ENCODE measurements around the gene ZC3H4.

ZC3H4 gene

DNA sequence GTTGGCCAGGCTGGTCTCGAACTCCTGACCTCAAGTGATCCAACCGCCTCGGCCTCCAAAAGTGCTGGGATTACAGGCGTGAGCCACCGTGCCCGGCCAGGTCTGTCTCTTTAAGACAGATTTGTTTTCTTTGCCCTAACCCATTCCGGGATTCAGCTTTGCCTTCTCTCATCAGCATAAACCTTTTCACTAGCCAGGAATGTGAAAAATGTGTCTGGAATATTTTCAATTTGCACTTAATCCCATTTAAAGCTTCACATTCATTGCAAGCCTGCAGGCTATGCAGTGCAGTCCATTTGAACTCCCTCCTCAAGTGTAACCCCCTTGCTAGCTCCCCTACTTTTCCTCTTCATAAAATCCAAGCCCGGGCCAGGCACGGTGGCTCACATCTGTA is 64.3 kb downstream of the ZC3H4 start:
- no peak for DNase-seq (ENCODE audit: low read depth in 2 of 2, low spot score in 1 of 2)

DNA sequence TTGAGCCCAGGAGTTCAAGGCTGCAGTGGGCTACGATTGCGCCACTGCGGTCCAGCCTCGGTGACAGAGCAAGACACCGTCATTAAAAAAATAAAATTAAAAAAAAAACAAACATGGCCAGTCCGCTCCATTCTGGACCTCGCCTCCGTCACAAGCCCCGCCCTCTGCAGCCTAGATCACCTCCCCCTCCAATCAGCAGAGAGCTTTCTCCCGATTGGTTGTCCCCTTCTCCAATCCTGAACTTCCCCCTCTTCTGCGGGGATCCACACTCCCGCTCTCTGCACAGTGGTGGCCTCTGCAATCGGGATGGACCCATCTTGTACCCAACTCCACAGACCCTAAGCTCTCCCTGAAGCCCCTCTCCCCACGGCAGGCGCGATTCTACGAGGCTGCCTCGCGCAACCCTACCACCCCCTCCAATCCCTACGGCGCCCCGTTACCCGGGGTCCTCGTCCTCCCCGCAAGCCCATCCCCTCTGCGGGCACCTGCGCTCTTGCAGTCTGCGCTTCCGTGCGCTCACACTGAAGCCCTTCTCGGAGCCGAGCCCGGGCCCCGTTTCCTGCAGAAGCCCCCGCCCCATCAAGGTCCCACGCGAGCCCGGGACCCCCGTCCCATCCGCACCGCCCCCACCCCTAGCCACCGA is 65.7 kb downstream of the ZC3H4 start:
- peak; percentile 11 to 24 for DNase-seq (ENCODE audit: low read depth in 2 of 2, low spot score in 1 of 2)

DNA sequence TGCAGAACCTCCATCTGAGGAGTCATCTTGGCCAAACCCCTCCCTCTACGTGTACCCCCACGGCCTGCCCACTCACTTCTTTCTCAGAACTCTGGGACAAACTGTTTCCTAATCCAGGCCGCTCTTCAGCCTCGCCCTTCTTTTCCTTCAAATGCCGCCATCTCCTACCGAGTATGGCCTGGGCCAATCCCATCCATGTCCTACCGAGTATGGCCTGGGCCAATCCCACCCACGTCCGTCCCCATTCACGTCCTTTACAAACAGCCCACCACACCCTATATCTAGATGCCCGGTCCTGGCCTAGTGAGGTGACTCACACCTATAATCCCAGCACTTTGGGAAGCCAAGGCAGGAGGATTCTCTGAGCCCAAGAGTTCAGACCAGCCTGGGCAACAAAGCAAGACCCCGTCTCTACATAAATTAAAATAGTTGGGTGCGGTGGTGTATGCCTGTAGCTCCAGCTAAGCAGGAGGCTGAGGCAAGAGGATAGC is 66.3 kb downstream of the ZC3H4 start:
- DNase-seq (ENCODE audit: low read depth in 2 of 2, low spot score in 1 of 2): no peak

DNA sequence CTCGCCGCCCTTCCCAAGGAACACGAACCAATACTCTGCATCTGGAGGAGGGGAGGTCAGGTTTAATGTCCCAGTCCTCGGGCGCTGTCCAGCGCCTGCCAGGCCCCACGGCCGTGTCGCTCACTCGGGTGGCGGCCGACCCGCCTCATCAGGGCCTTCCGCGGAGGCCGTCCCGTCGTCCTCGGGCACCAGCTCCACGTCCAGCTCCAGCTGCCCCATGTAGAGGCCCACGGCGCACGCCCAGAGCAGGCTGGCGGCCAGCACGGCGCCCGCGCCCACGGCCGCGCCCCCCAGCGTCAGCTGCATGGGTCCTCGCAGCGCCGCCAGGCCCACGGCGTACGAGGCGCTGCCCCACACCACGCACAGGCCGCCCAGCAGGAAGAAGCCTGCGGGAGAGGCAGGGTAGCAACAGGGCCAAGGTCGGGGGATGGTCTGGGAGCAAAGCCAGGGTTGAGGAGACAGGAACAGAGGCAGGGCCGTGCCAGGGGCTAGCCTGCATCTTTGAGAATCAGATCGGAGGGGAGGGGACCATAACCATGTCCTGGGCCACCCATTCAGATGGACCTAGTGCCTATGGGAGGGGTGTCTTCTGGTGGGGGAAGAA is 67.6 kb downstream of the ZC3H4 start:
- no peak for DNase-seq (ENCODE audit: low read depth in 2 of 2, low spot score in 1 of 2)

DNA sequence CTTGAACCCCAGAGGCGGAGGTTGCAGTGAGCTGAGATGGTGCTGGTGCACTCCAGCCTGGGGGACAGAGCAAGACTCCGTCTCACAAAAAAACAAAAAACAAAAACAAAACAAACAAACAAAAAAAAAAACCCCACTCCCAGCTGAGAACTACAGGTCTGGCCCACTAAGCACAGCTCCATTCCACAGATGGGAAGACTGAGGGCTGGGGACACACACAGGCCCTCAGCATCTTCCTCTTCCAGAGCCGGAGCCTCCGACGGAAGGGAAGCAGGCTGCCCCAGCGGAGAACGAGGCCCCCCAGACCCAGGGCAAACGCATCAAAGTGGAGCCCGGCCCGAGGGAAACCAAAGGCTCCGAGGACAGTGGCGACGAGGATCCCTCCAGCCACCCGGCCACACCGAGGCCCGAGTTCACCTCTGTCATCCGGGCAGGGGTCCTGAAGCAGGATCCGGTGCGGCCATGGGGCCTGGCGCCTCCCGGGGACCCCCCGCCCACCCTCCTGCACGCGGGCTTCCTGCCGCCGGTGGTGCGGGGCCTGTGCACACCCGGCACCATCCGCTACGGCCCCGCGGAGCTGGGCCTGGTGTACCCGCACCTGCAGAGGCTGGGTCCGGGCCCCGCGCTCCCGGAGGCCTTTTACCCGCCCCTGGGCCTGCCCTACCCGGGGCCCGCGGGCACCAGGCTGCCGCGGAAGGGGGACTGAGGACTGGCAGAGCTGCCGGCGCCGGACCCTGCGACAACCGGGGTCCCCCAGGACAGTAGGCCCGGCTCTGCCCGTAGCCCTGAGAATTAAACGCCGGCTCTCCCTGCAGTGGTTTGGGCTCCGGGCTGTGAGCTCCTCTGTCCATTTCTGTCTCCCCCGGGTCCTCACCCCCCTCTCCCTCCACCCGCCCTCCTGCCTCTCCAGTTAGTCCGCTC is 68.4 kb downstream of the ZC3H4 start:
- no peak for DNase-seq (ENCODE audit: low read depth in 2 of 2, low spot score in 1 of 2)

DNA sequence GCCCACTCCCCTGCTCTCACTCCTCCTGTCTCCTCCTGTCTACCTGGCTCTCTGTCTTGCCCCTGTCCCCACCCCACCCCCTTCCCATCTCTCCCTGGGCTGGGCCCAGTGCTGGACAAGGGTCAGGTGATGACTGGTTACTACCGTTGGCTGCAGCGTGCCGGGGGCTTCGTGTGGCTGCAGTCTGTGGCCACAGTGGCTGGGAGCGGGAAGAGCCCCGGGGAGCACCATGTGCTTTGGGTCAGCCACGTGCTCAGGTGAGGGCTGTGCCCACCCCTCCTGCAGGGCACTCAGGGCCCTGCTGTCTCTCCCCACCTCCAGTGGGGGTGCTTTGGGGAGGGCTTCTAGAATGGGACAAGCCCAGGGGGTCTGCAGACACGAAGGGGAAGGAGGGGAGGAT is 72.7 kb downstream of the ZC3H4 start:
- DNase-seq (ENCODE audit: low read depth in 2 of 2, low spot score in 1 of 2): no peak

DNA sequence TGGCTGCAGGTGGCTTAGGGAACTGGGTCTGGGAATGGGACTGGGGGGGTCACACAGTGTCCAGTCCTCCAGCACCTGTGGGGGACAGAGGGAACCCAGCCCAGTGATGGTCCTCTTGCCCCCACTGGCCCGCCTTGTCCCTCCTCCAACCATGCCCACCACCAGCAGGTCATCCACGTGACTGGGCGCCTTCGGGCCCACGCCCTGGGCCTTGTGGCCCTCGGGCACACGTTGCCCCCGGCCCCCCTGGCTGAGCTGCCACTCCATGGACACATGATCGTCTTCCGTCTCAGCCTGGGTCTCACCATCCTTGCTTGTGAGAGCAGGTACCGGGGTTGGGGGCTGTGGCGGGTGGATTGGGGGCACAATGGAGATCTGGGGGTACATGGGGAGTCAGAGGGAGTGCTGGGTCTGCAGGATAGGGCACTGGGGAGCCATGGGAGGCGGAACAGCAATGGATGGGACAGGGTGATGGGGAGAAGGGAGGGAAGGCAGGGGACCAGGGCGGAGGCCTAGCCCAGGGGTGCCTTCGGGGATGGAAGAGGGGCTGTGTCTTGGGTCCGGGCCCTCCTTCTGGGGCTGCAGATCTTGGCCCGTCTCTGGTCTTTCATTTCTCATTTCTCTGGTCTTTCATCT is 74.2 kb downstream of the ZC3H4 start:
- no peak for DNase-seq (ENCODE audit: low read depth in 2 of 2, low spot score in 1 of 2)

DNA sequence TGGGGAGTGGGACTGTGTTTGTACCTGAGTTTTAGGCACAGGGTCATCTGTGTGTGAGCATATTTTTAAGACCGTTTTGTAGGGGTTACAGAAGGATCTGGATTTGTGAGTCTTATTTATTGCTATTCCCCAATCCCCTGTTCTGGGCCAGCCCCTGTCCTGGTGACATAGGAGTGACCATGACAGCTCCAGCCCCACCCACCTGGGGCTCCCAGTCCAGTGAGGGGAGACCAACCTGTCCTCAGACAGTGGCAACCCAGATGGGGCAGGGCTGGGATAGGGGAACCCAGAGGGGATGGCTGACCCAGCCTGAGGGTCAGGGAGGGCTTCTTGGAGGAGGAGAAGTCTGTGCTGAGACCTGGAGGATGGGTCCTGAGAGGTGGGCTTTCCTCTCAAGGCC is 75.8 kb downstream of the ZC3H4 start:
- DNase-seq (ENCODE audit: low read depth in 2 of 2, low spot score in 1 of 2): no peak

DNA sequence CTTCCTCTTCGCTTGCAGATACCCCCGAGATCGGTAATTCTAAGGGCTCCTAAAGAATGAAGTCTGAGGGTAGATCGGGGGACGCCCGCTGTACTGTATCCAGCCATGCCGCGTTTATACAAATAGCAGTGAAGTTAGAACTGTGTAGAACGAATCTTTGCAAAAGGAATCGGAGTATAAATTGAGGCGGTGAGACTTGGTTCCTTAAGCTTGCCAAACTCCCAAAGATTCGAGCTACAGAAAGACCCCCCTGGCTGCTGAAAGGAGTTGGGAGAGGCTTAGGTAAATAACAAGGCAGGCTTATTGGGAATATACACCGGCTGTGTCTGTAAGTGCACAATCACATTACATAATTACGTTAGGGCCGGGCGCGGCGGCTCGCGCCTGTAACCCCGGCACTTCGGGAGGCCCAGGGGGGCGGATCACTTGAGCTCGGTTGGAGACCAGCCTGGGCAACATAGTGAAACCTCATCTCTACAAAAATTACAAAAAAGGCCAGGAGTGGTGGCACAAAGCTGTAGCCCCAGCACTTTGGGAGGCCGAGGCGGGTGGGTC is 77.4 kb downstream of the ZC3H4 start:
- DNase-seq (ENCODE audit: low read depth in 2 of 2, low spot score in 1 of 2): no peak

DNA sequence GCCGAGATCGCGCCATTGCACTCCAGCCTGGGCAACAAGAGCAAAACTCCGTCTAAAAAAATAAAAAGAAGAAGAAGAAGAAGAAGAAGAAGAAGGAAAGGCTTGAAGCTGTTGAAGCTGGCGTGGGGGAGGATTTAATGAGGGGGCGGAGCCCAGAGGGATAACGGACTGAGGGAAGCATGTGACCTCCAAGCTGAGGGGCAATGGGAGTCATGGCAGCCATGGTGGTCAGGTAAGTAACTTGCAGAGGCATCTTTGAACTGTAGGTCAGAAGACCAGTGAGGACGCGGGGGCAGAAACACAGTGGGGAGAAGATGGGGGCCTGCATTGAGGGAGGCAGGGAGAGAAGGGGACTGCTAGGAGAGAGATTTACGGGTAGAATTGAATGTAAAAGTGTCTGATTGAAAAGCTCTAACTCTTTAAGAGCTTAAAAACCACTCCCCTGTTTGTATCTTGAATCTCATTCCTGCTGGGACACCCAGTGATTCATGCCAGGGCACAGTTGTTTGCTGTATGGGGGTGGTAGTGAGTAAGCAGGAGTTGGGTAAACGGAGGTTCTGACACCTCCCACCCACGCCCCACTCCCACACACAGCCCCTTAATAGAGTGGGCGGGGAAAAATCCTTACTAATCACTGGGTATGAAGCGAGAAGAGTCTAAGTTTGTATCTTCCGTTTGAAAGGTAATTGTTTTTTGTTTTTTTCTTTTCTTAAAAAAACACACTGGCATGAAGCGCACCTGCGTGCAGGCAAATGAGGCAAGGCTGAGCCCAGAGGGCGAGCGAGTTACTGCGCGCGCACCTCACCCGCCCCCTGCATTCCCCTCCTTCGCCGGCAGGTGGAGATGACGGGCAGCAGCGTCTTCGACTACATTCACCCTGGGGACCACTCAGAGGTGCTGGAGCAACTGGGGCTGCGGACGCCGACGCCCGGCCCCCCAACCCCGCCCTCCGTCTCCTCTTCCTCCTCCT is 78.2 kb downstream of the ZC3H4 start:
- DNase-seq (ENCODE audit: low read depth in 2 of 2, low spot score in 1 of 2): peak; percentile 88 to 91

DNA sequence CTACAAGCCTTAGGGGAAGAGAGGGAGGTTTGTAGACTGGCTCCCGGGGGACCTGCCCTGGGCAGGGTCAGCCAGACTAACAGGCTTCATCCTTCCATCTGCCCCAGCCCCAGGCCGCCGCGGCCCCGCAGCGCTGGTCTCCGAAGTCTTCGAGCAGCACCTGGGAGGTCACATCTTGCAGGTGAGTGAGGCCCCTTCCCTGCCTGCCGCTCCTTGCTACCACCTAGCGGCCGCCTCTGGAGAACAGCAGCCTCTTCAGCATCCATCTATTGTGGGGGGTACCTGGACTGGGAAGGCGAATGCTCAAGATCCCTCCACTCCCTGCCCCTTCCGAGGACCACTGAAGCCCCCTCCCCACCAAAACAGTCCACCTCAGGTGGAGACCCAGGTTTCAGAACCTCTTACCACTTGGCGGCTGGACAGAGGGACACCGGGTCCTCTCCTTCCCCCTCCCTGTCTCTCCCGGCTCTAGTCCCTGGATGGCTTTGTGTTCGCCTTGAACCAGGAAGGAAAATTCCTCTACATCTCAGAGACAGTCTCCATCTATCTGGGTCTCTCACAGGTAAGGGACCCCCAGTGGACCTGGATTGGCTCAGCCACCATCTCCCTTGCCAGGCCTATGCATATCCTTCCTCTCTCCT is 81.3 kb downstream of the ZC3H4 start:
- peak; percentile 28 to 50 for DNase-seq (ENCODE audit: low read depth in 2 of 2, low spot score in 1 of 2)

DNA sequence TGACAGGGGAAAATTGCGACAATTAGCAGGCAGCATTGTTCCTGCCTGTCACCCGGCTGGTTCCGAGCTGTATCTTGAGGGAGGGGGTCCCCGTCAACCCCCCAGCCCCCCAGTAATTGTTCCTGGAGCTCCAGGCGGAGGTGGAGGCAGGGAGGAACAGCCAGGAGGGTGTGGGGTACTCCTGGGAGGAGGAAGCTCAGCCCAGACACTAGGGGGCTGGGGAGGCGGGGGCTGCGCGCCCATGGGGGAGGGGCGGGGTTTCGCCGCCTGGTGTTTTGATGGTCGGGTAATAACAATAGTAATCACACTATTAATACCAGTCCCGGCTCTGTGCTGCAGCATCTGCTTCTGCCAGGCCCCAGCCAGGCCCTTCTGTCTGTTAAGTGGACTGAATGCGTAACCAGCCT is 85.4 kb downstream of the ZC3H4 start:
- no peak for DNase-seq (ENCODE audit: low read depth in 2 of 2, low spot score in 1 of 2)

DNA sequence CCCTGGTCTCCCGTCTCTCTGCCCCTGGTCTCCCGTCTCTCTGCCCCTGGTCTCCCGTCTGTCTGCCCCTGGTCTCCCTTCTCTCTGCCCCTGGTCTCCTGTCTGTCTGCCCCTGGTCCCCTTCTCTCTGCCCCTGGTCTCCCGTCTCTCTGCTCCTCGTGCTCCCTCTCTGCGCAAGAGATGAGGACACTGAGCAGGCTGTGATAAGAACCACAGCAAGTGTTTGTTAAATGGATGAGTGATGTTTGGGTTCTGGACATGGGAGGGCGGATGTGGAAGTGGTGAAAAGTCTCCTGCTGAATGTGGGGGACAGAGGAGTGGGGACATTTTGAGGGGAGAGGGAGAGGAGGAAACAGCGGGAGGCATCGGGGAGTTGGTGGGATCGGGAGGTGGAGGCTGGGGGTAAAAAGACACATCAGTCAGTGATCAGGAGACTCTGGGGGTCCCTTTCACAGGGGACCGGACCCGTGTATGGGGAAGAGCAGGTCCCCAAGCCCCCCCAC is 85.9 kb downstream of the ZC3H4 start:
- no peak for DNase-seq (ENCODE audit: low read depth in 2 of 2, low spot score in 1 of 2)

DNA sequence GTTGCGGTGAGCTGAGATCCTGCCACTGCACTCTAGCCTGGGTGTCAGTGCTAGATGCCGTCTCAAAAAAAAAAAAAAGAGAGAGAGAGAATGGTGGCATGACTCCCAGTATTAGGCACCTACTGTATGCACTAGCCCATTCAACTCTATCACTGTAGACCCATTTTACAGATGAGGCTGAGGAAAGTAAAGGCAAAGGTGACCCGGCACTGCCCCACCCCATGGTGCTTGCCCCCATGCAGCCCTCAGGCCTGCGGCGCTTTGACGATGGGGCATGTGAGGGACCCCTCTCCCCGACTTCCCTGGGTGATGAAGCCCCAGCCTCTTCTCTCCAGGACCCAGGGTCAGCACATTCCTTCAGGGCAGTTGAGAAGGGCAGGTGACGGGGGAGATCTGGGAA is 86.7 kb downstream of the ZC3H4 start:
- DNase-seq (ENCODE audit: low read depth in 2 of 2, low spot score in 1 of 2): no peak

DNA sequence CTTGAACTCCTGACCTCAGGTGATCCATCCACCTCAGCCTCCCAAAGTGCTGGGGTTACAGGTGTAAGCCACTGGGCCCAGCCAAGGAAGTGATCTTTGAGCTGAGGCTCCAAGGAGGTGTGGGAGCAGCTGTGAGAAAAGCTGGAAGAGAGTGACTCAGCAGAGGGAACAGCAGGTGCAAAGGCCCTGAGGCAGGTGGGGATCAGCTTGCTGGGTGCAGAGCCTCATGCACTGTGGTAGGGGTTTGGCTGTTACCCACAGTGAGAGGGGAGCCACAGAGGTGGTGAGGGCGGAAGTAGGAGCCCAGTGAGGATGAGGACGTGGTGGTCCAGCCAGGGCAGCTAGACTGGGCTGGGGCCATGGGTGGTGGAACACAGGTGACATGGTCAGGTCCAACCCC is 87.4 kb downstream of the ZC3H4 start:
- no peak for DNase-seq (ENCODE audit: low read depth in 2 of 2, low spot score in 1 of 2)

DNA sequence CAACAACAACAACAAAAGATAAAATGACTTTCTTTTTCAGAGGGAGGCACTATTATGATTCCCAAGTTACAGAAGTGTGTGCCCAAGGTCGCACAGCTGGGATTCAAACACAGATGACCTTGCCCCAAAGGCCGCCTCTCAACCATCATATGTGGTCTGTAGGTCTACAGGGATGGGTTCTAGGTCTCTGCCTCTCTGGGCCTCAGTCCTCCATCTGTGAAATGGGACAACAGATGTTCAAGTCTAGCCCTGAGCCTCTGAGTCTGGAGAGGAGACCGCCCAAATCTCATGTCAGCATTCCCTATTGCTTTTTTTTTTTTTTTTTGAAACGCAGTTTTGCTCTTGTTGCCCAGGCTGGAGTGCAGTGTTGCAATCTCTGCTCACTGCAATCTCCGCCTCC is 89.1 kb downstream of the ZC3H4 start:
- no peak for DNase-seq (ENCODE audit: low read depth in 2 of 2, low spot score in 1 of 2)

DNA sequence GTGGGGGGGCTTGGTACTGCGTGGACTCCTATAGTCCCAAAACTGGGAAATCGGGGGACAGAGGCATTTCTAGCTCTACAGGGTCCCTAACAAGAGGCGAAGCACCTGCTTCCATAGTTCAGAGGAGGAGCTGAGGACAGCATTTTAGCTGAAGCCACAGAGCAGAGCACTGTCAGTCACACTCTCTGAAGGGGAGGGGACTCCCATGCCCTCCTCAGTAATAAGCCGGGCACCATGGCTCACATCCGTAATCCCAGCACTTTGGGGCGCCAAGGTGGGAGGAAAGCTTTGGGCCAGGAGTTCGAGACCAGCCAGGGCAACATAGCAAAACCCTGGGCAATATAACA is 90.2 kb downstream of the ZC3H4 start:
- no peak for DNase-seq (ENCODE audit: low read depth in 2 of 2, low spot score in 1 of 2)

DNA sequence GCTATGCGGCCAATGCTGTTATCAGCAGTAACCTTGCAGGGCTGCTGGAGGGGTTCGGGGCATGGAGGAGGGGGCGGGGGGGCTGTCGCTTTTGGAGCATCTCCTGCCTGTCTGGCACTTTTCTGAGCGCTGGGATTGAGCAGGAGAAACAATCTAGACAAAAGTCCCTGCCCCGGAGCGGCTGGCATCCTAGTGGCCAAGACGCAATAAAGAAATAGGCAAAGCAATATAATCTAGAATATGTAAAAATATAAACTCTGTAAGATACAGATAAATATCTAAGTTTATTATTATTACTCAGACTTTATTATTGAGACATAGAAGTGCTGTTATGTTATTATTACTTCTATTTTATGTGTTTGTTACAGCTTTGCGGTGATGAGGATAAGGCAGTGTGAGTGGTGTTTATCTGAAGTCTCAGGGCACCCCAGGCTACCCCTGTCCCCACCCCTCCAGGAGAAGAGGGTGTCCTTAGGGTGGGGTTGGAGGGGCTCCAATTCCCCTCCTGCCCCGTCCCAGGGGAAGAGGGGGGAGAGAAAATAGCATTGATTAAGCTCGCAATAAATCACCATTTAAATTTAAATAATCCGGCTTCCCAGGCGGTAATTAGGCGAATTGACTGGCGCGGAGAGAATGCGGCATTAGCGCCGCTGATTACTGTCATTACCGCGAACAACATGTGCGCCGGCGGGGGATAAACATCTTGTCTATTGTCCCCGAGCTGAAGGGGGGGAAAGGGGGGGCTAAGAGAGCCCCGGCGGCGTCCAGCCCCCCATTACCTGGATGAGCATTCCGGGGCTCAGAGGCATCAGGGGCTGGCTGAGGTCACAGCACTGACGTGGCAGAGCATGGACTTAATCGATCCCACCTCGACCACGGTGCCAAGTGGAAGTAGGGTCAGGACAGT is 90.8 kb downstream of the ZC3H4 start:
- DNase-seq (ENCODE audit: low read depth in 2 of 2, low spot score in 1 of 2): no peak

DNA sequence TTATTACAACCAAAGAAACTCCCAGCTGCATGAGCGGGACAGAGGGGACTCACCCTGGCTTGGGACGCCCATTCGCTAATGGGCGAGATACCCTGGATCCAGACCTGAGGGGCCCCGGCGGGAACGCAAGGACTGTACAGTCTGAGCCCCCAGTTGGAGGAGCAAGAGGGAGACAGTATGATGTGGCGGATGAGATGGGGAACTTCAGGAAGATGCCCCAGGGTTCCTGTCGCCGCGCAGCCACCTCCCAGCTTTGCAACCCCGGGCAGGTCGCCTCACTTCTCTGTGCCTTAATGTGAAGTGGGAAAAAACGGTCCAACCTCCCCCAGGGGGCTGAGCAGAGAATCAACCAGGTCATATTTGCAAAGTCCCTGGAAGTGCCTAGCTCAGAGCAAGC is 91.4 kb downstream of the ZC3H4 start:
- no peak for DNase-seq (ENCODE audit: low read depth in 2 of 2, low spot score in 1 of 2)
